ENCODE data around the gene SEMA5A.

- TF ChIP-seq CTCF (IDR thresholded peaks at IDR 0.05) (no peak), POLR2AphosphoS5 (IDR thresholded peaks at IDR 0.05; ENCODE audit: low read depth, low read length) (no peak)
These were observed 221.4 kb downstream of the SEMA5A start for GRCh38 chr5:9324348-9325077.
